IPS-NIHi7 (cell line): Measurements from ENCODE around the gene NSD1.
"Not testable (repeated sequence)": the region's sequence is repeated elsewhere in the genome, so short reads cannot be mapped to it uniquely, and the experiment has no call there.

ENCODE experiments used
- DNase-seq: peaks from one replicate; pipeline ENCODE4 v3.0.0; 2012; ENCODE audit warnings: mixed read lengths; ENCODE audit errors: extremely low spot score

Gene NSD1

GRCh38 chr5:177290816-177291596 is 157.4 kb downstream of the NSD1 start:
- DNase-seq, result no peak

GRCh38 chr5:177291735-177292134 is 158.2 kb downstream of the NSD1 start:
- no peak for DNase-seq

- DNase-seq, result no peak
Measured at GRCh38 chr5:177293819-177294581, 160.4 kb downstream of the NSD1 start.

GRCh38 chr5:177294632-177295031 is 161.1 kb downstream of the NSD1 start:
- DNase-seq, result no peak

GRCh38 chr5:177295924-177296323 is 162.4 kb downstream of the NSD1 start:
- DNase-seq, result no peak

GRCh38 chr5:177296581-177296980 is 163.0 kb downstream of the NSD1 start:
- no peak for DNase-seq

- no peak for DNase-seq
Measured at GRCh38 chr5:177297922-177298321, 164.3 kb downstream of the NSD1 start.

GRCh38 chr5:177299697-177300096 is 166.1 kb downstream of the NSD1 start:
- DNase-seq, result no peak

GRCh38 chr5:177300236-177300880 is 166.8 kb downstream of the NSD1 start:
- no peak for DNase-seq

- DNase-seq, result no peak
Measured at GRCh38 chr5:177300951-177301350, 167.4 kb downstream of the NSD1 start.

- no peak for DNase-seq
Measured at GRCh38 chr5:177301503-177302165, 168.1 kb downstream of the NSD1 start.

- no peak for DNase-seq
Measured at GRCh38 chr5:177302354-177303110, 169.0 kb downstream of the NSD1 start.

GRCh38 chr5:177303121-177303924 is 169.8 kb downstream of the NSD1 start, which contains the start of the genes PRELID1 and RAB24:
TSS of gene PRELID1 (plus strand) at chr5:177303799. CDS start at chr5:177303986, 187 bp downstream.
TSS of gene RAB24 (minus strand) at chr5:177303719. CDS start at chr5:177303288, 431 bp downstream.
- peak; percentile 94 for DNase-seq

- no peak for DNase-seq
Measured at GRCh38 chr5:177303925-177304391, 170.4 kb downstream of the NSD1 start.

GRCh38 chr5:177304392-177305119 is 171.0 kb downstream of the NSD1 start:
- no peak for DNase-seq

- DNase-seq, result not testable (repeated sequence)
Measured at GRCh38 chr5:177306103-177306640, 172.6 kb downstream of the NSD1 start.

GRCh38 chr5:177306674-177307543 is 173.3 kb downstream of the NSD1 start:
- no peak for DNase-seq
